Measurements from ENCODE around the gene PPP1R1A. TPM values are rescaled to one million over a fixed set of nuclear protein-coding genes. Genes with fewer than 3 reads are reported as not detected.

The PPP1R1A gene
- total RNA-seq = not detected

GRCh38 chr12:54588110-54588889, at the start of gene PPP1R1A:
PPP1R1A (minus strand) TSS chr12:54588659; CDS start chr12:54588488, 171 bp downstream.
- Mint-ChIP-seq H3K36me3 (ENCODE audit: low read depth) (no peaks in the 10 kb centered on the region), H3K27me3 (peaks cover 67% of the 10 kb centered on the region), H3K27ac (no peak within 1 kb of the TSS), H3K4me1 (peaks cover 7% of the 10 kb centered on the region), H3K9me3 (no peaks in the 10 kb centered on the region), H3K4me3 (peak within 1 kb of the TSS; percentile 3)
- ChIA-PET CTCF (no interaction called here), POLR2A (no interaction called here)
- no peak for DNase-seq

- DNase-seq = no peak
- Mint-ChIP-seq H3K27ac (no peak within 1 kb of the TSS), H3K27me3 (peaks cover 3% of the 10 kb centered on the region), H3K36me3 (ENCODE audit: low read depth) (no peaks in the 10 kb centered on the region), H3K9me3 (no peaks in the 10 kb centered on the region), H3K4me3 (no peak within 1 kb of the TSS), H3K4me1 (no peaks in the 10 kb centered on the region)
- CTCF ChIA-PET = no interaction called here
- POLR2A ChIA-PET = no interaction called here
Observed at GRCh38 chr12:54634795-54635194, 46.3 kb upstream of the PPP1R1A start, which contains the start of gene LACRT. LACRT (minus strand) TSS chr12:54634895; CDS start chr12:54634841, 54 bp downstream.

GRCh38 chr12:54631988-54632728, 43.7 kb upstream of the PPP1R1A start:
- no peaks in the 10 kb centered on the region for H3K4me1 Mint-ChIP-seq
- DNase-seq = no peak
- no peak overlapping the region for H3K4me3 Mint-ChIP-seq
- H3K27ac Mint-ChIP-seq = no peak overlapping the region
- peaks cover under 1% of the 10 kb centered on the region for H3K9me3 Mint-ChIP-seq
- H3K36me3 Mint-ChIP-seq (ENCODE audit: low read depth) = no peaks in the 10 kb centered on the region
- H3K27me3 Mint-ChIP-seq = peaks cover 3% of the 10 kb centered on the region
- CTCF ChIA-PET = no interaction called here
- POLR2A ChIA-PET = no interaction called here

GRCh38 chr12:54631551-54631950, 43.1 kb upstream of the PPP1R1A start:
- DNase-seq = no peak
- Mint-ChIP-seq H3K27me3 (peaks cover 3% of the 10 kb centered on the region), H3K9me3 (peaks cover 5% of the 10 kb centered on the region), H3K4me1 (no peaks in the 10 kb centered on the region), H3K36me3 (ENCODE audit: low read depth) (no peaks in the 10 kb centered on the region), H3K27ac (no peak overlapping the region), H3K4me3 (no peak overlapping the region)
- POLR2A ChIA-PET = no interaction called here
- CTCF ChIA-PET = no interaction called here

GRCh38 chr12:54629925-54630324, 41.5 kb upstream of the PPP1R1A start:
- no peak overlapping the region for H3K4me3 Mint-ChIP-seq
- DNase-seq = no peak
- peaks cover 5% of the 10 kb centered on the region for H3K9me3 Mint-ChIP-seq
- no peaks in the 10 kb centered on the region for H3K36me3 Mint-ChIP-seq (ENCODE audit: low read depth)
- peaks cover 12% of the 10 kb centered on the region for H3K27me3 Mint-ChIP-seq
- ChIA-PET POLR2A (no interaction called here), CTCF (interaction anchor here (1.5 kb wide), 1 partner anchor 38 kb away, joined by 4 read pairs; no protein-coding TSS in a partner anchor)
- H3K27ac Mint-ChIP-seq = no peak overlapping the region
- no peaks in the 10 kb centered on the region for H3K4me1 Mint-ChIP-seq

- Mint-ChIP-seq H3K27ac (no peak overlapping the region), H3K36me3 (ENCODE audit: low read depth) (no peaks in the 10 kb centered on the region), H3K27me3 (peaks cover 22% of the 10 kb centered on the region), H3K9me3 (peaks cover 5% of the 10 kb centered on the region), H3K4me1 (no peaks in the 10 kb centered on the region), H3K4me3 (no peak overlapping the region)
- ChIA-PET POLR2A (no interaction called here), CTCF (interaction anchor here (1.4 kb wide), 1 partner anchor 49 kb away, joined by 3 read pairs; no protein-coding TSS in a partner anchor)
- no peak for DNase-seq
Observed at GRCh38 chr12:54628186-54628846, 39.9 kb upstream of the PPP1R1A start.

GRCh38 chr12:54627304-54627703, 38.8 kb upstream of the PPP1R1A start:
- peaks cover 32% of the 10 kb centered on the region for H3K27me3 Mint-ChIP-seq
- POLR2A ChIA-PET = no interaction called here
- no peaks in the 10 kb centered on the region for H3K4me1 Mint-ChIP-seq
- H3K9me3 Mint-ChIP-seq = peaks cover 5% of the 10 kb centered on the region
- CTCF ChIA-PET = no interaction called here
- no peaks in the 10 kb centered on the region for H3K36me3 Mint-ChIP-seq (ENCODE audit: low read depth)
- no peak overlapping the region for H3K4me3 Mint-ChIP-seq
- no peak for DNase-seq
- H3K27ac Mint-ChIP-seq = no peak overlapping the region

- POLR2A ChIA-PET = no interaction called here
- CTCF ChIA-PET = no interaction called here
- no peak overlapping the region for H3K4me3 Mint-ChIP-seq
- no peaks in the 10 kb centered on the region for H3K4me1 Mint-ChIP-seq
- no peak for DNase-seq
- no peak overlapping the region for H3K27ac Mint-ChIP-seq
- H3K27me3 Mint-ChIP-seq = peaks cover 41% of the 10 kb centered on the region
- no peaks in the 10 kb centered on the region for H3K36me3 Mint-ChIP-seq (ENCODE audit: low read depth)
- peaks cover 5% of the 10 kb centered on the region for H3K9me3 Mint-ChIP-seq
Observed at GRCh38 chr12:54625598-54625997, 37.1 kb upstream of the PPP1R1A start.

GRCh38 chr12:54624315-54625279, 36.1 kb upstream of the PPP1R1A start:
- DNase-seq = no peak
- no peaks in the 10 kb centered on the region for H3K4me1 Mint-ChIP-seq
- peaks cover 5% of the 10 kb centered on the region for H3K9me3 Mint-ChIP-seq
- H3K36me3 Mint-ChIP-seq (ENCODE audit: low read depth) = no peaks in the 10 kb centered on the region
- no peak overlapping the region for H3K4me3 Mint-ChIP-seq
- peaks cover 46% of the 10 kb centered on the region for H3K27me3 Mint-ChIP-seq
- ChIA-PET CTCF (interaction anchor here (0.5 kb wide), 1 partner anchor 572 kb away, joined by 4 read pairs; no protein-coding TSS in a partner anchor), POLR2A (no interaction called here)
- H3K27ac Mint-ChIP-seq = no peak overlapping the region

- Mint-ChIP-seq H3K27me3 (peaks cover 61% of the 10 kb centered on the region), H3K9me3 (peaks cover 5% of the 10 kb centered on the region), H3K4me3 (no peak overlapping the region), H3K4me1 (no peaks in the 10 kb centered on the region), H3K36me3 (ENCODE audit: low read depth) (no peaks in the 10 kb centered on the region), H3K27ac (no peak overlapping the region)
- POLR2A ChIA-PET = interaction anchor here (0.7 kb wide), 1 partner anchor 568 kb away, joined by 4 read pairs; no protein-coding TSS in a partner anchor
- CTCF ChIA-PET = no interaction called here
- DNase-seq = no peak
Observed at GRCh38 chr12:54622463-54623183, 34.2 kb upstream of the PPP1R1A start.

- ChIA-PET POLR2A (no interaction called here), CTCF (no interaction called here)
- Mint-ChIP-seq H3K27ac (no peak overlapping the region), H3K27me3 (peaks cover 52% of the 10 kb centered on the region), H3K4me3 (no peak overlapping the region), H3K4me1 (no peaks in the 10 kb centered on the region), H3K36me3 (ENCODE audit: low read depth) (no peaks in the 10 kb centered on the region), H3K9me3 (no peaks in the 10 kb centered on the region)
- no peak for DNase-seq
Observed at GRCh38 chr12:54616933-54617680, 28.6 kb upstream of the PPP1R1A start.
